Measurements from ENCODE around the gene TTC34. TPM values are rescaled to one million over a fixed set of nuclear protein-coding genes. Genes with fewer than 3 reads are reported as not detected.

Gene TTC34
- total RNA-seq, 1 experiment from 2014 or later, result 0.92 TPM

GRCh38 chr1:2828586-2829250 lies 27.2 kb upstream of the TTC34 start:
- H3K9me3 Mint-ChIP-seq, result peaks cover 44 to 96% of the 10 kb centered on the region in 2 experiments
- Histone ChIP-seq H3T11ph (ENCODE audit: low read length) (no peak overlapping the region), H3K27me3 (ENCODE audit: insufficient read depth, low read length) (no peaks in the 10 kb centered on the region), H2BK120ac (ENCODE audit: low read depth, low read length, poor library complexity, severe bottlenecking) (no peak overlapping the region), H3K9me3 (ENCODE audit: control insufficient read depth, low read depth, low read length) (peaks cover 97% of the 10 kb centered on the region), H4K8ac (replicated peaks; ENCODE audit: insufficient read length, low read depth, low read length) (no peak overlapping the region), H3K79me1 (ENCODE audit: insufficient read depth, low read depth, low read length, poor library complexity, severe bottlenecking) (no peaks in the 10 kb centered on the region), H2AFZ (ENCODE audit: low read length) (no peak overlapping the region), H3K9ac (ENCODE audit: extremely low read depth, insufficient read length, low read length) (no peak overlapping the region), H3K4me1 (ENCODE audit: insufficient read depth, low read length) (no peaks in the 10 kb centered on the region), H3K4ac (ENCODE audit: low read depth, low read length) (no peak overlapping the region), H3K23ac (ENCODE audit: insufficient read length, low read depth, low read length) (no peak overlapping the region), H3K18ac (ENCODE audit: insufficient read length, low read depth, low read length) (no peak overlapping the region), H3K23me2 (ENCODE audit: insufficient read length, low read depth, low read length, poor library complexity, severe bottlenecking) (no peaks in the 10 kb centered on the region), H4K5ac (ENCODE audit: insufficient read length, low read depth, low read length) (no peak overlapping the region), H3K27ac (ENCODE audit: insufficient read length, low read depth, low read length) (no peak overlapping the region), H2BK5ac (ENCODE audit: insufficient read length, low read length) (no peak overlapping the region), H3K14ac (ENCODE audit: insufficient read depth, low read length) (no peak overlapping the region), H2BK15ac (ENCODE audit: low read depth, low read length) (no peak overlapping the region), H2BK20ac (ENCODE audit: low read depth, low read length, poor library complexity, severe bottlenecking) (no peak overlapping the region), H3K79me2 (ENCODE audit: insufficient read depth, low read length) (no peaks in the 10 kb centered on the region), H4K91ac (ENCODE audit: insufficient read length, low read depth, low read length) (no peak overlapping the region), H3K4me2 (ENCODE audit: insufficient read depth, insufficient read length, low read length) (no peak overlapping the region), H4K20me1 (ENCODE audit: control insufficient read depth, insufficient read depth, insufficient read length) (no peaks in the 10 kb centered on the region), H3K56ac (ENCODE audit: insufficient read length, low read depth, low read length) (no peak overlapping the region), H2BK12ac (ENCODE audit: insufficient read length, low read depth, low read length) (no peak overlapping the region), H2AK5ac (ENCODE audit: insufficient read length, low read length) (no peak overlapping the region)
- no peaks in the 10 kb centered on the region for H3K27me3 Mint-ChIP-seq (ENCODE audit: low read depth)
- H3K4me1 Mint-ChIP-seq, result no peaks in the 10 kb centered on the region
- no peak for TF ChIP-seq CTCF (conservative IDR thresholded peaks at IDR 0.05)
- no peak overlapping the region for H3K27ac Mint-ChIP-seq
- H3K4me3 Mint-ChIP-seq, result no peak overlapping the region
- DNase-seq, result no peak
- WGBS (ENCODE audit: extremely low coverage, insufficient read length, low lambda C conversion rate), result no CpG with 5 or more reads among the region's 18 CpGs
- H3K36me3 Mint-ChIP-seq (ENCODE audit: insufficient read depth in 1 of 3, low read depth in 3 of 3), result peaks cover 3 to 12% (median 4%) of the 10 kb centered on the region in 3 experiments; a peak in 5 of 7 replicates

Data from H9 (cell line).